Testis (tissue), 3 donors: ENCODE results near the gene FKBP2. TPM values are rescaled to one million over a fixed set of nuclear protein-coding genes. Genes with fewer than 3 reads are reported as not detected.

Source experiments
- polyA plus RNA-seq: library from polyadenylated mRNA; stranded (reverse); fragments of 350-450 nt; fragmentation: Illumina TruSeq; extraction: RNeasy Lipid Tissue Mini Kit (QIAGEN cat#74804); gene quantifications from one replicate; pipeline ENCODE4 v1.2.3, GENCODE V29; 2014; ENCODE audit warnings: low read depth, low replicate concordance; ENCODE audit not compliant: insufficient read depth
- total RNA-seq, 2 donors: library from RNA; depleted of rRNA; stranded (reverse); fragments of >200 nt; gene quantifications; one replicate each; pipeline ENCODE4 v1.2.3, GENCODE V29; 2016

The FKBP2 gene
- total and polyA plus RNA-seq, 3 donors from 2014 or later, result 151 to 159 (median 159) TPM

Other genes with a start within 250 kb of the FKBP2 start
- gene FLRT1, start 205.2 kb upstream of the FKBP2 start, total RNA-seq, result under 1 TPM; 0.74 to 0.79 TPM
- 0.67 TPM for gene FLRT1, start 205.2 kb upstream of the FKBP2 start, polyA plus RNA-seq
- gene MACROD1, start 75.0 kb upstream of the FKBP2 start, total RNA-seq, result 10 to 100 TPM; 13.3 to 15.3 TPM
- gene MACROD1, start 75.0 kb upstream of the FKBP2 start, polyA plus RNA-seq, result 14.1 TPM
- gene STIP1, start 54.9 kb upstream of the FKBP2 start, total RNA-seq, result 100 to 1,000 TPM; 221 to 247 TPM
- 267 TPM for gene STIP1, start 54.9 kb upstream of the FKBP2 start, polyA plus RNA-seq
- gene FERMT3, start 34.4 kb upstream of the FKBP2 start, total RNA-seq, result 1 to 10 TPM; 7.2 to 8.2 TPM
- 10.9 TPM for gene FERMT3, start 34.4 kb upstream of the FKBP2 start, polyA plus RNA-seq
- gene TRPT1, start 14.9 kb upstream of the FKBP2 start, total RNA-seq, result 10 to 100 TPM; 56.5 to 65.4 TPM
- 93.7 TPM for gene TRPT1, start 14.9 kb upstream of the FKBP2 start, polyA plus RNA-seq
- 10 to 100 TPM; 50.9 to 52.7 TPM for gene NUDT22, start 14.8 kb upstream of the FKBP2 start, total RNA-seq
- 19.0 TPM for gene NUDT22, start 14.8 kb upstream of the FKBP2 start, polyA plus RNA-seq
- 100 to 1,000 TPM; 105 to 254 TPM for gene DNAJC4, start 10.5 kb upstream of the FKBP2 start, total RNA-seq
- 303 TPM for gene DNAJC4, start 10.5 kb upstream of the FKBP2 start, polyA plus RNA-seq
- 10 to 100 TPM; 19.1 to 47.8 TPM for gene VEGFB, start 6.5 kb upstream of the FKBP2 start, total RNA-seq
- gene VEGFB, start 6.5 kb upstream of the FKBP2 start, polyA plus RNA-seq, result 57.3 TPM
- gene PPP1R14B, start 5.8 kb downstream of the FKBP2 start, total RNA-seq, result 10 to 100 TPM; 53.4 to 67.3 TPM
- 72.0 TPM for gene PPP1R14B, start 5.8 kb downstream of the FKBP2 start, polyA plus RNA-seq
- 10 to 100 TPM; 29.6 to 45.4 TPM for gene PLCB3, start 10.4 kb downstream of the FKBP2 start, total RNA-seq
- gene PLCB3, start 10.4 kb downstream of the FKBP2 start, polyA plus RNA-seq, result 14.2 TPM
- gene BAD, start 43.6 kb downstream of the FKBP2 start, total RNA-seq, result 100 to 1,000 TPM in 1 of 2 donors, 10 to 100 TPM in 1; 88.7 to 110 TPM
- 85.2 TPM for gene BAD, start 43.6 kb downstream of the FKBP2 start, polyA plus RNA-seq
- gene GPR137, start 44.8 kb downstream of the FKBP2 start, total RNA-seq, result 100 to 1,000 TPM; 204 to 230 TPM
- gene GPR137, start 44.8 kb downstream of the FKBP2 start, polyA plus RNA-seq, result 390 TPM
- under 1 TPM in 1 of 2 donors, not detected in 1; 0.24 TPM for gene KCNK4, start 50.2 kb downstream of the FKBP2 start, total RNA-seq
- not detected for gene KCNK4, start 50.2 kb downstream of the FKBP2 start, polyA plus RNA-seq
- gene CATSPERZ, start 59.3 kb downstream of the FKBP2 start, total RNA-seq, result 100 to 1,000 TPM; 278 to 484 TPM
- gene CATSPERZ, start 59.3 kb downstream of the FKBP2 start, polyA plus RNA-seq, result 1,116 TPM
- gene ESRRA, start 64.4 kb downstream of the FKBP2 start, total RNA-seq, result 10 to 100 TPM; 19.3 to 22.0 TPM
- gene ESRRA, start 64.4 kb downstream of the FKBP2 start, polyA plus RNA-seq, result 13.7 TPM
- 100 to 1,000 TPM; 303 to 340 TPM for gene TRMT112, start 76.5 kb downstream of the FKBP2 start, total RNA-seq
- 275 TPM for gene TRMT112, start 76.5 kb downstream of the FKBP2 start, polyA plus RNA-seq
- 100 to 1,000 TPM; 189 to 271 TPM for gene PRDX5, start 77.0 kb downstream of the FKBP2 start, total RNA-seq
- 287 TPM for gene PRDX5, start 77.0 kb downstream of the FKBP2 start, polyA plus RNA-seq
- gene CCDC88B, start 99.1 kb downstream of the FKBP2 start, total RNA-seq, result 10 to 100 TPM; 16.6 to 23.5 TPM
- 28.5 TPM for gene CCDC88B, start 99.1 kb downstream of the FKBP2 start, polyA plus RNA-seq
- gene RPS6KA4, start 118.1 kb downstream of the FKBP2 start, total RNA-seq, result 10 to 100 TPM; 15.6 TPM
- gene RPS6KA4, start 118.1 kb downstream of the FKBP2 start, polyA plus RNA-seq, result 9.2 TPM